ENCODE data around the gene ZG16B. TPM values are rescaled to one million over a fixed set of nuclear protein-coding genes. Genes with fewer than 3 reads are reported as not detected.

The ZG16B gene
- total and polyA plus RNA-seq, 2 of the 8 experiments (the other 6 are each of a cell fraction or from before 2014, with no cell fraction given) = 0.11 TPM; not detected in 1

- Histone ChIP-seq H4K8ac (ENCODE audit: extremely low read depth, insufficient read depth, low read length) (no peak overlapping the region), H3K79me2 (ENCODE audit: control insufficient read depth in 1 of 2, insufficient read depth in 2 of 2, low read length in 2 of 2) (no peaks in the 10 kb centered on the region), H4K91ac (replicated peaks; ENCODE audit: insufficient read length, low read length) (no peak overlapping the region), H3K4me1 (replicated peaks in 1 of 4; ENCODE audit: control insufficient read depth in 3 of 4, insufficient read depth in 4 of 4, low read length in 3 of 4) (no peaks in the 10 kb centered on the region; a peak in 1 of 7 replicates), H2BK15ac (ENCODE audit: low read length) (no peak overlapping the region), H2BK120ac (replicated peaks; ENCODE audit: low read depth, low read length) (no peak overlapping the region), H3K23me2 (ENCODE audit: low read depth, low read length) (no peaks in the 10 kb centered on the region; the same call in 1 of the 2 replicates), H3K56ac (replicated peaks; ENCODE audit: insufficient read length, low read depth, low read length) (no peak overlapping the region), H3K27me3 (replicated peaks in 1 of 4; ENCODE audit: control insufficient read depth in 3 of 4, extremely low read depth in 1 of 4, insufficient read depth in 3 of 4, low read length in 3 of 4) (peaks cover 0 to 3% (median 2%) of the 10 kb centered on the region in 4 experiments; a peak in 4 of 7 replicates), H3K9me3 (ENCODE audit: insufficient read depth in 2 of 2, low read depth in 1 of 2, low read length in 1 of 2) (no peaks in the 10 kb centered on the region), H4K20me1 (replicated peaks in 1 of 2; ENCODE audit: control insufficient read depth in 1 of 2, insufficient read depth in 2 of 2, low read length in 2 of 2) (no peaks in the 10 kb centered on the region), H2BK20ac (ENCODE audit: low read length) (no peak overlapping the region), H3K9ac (replicated peaks in 1 of 4; ENCODE audit: extremely low read depth in 1 of 4, low read depth in 3 of 4, low read length in 3 of 4) (no peak overlapping the region), H3K23ac (ENCODE audit: insufficient read length) (no peak overlapping the region), H3K4me2 (ENCODE audit: insufficient read depth in 1 of 2, low read depth in 2 of 2, low read length in 2 of 2) (no peak overlapping the region), H2AFZ (ENCODE audit: low read length) (0 out of 2 replicates have a peak overlapping the region, but pooled peaks have one; percentile 72), H3K36me3 (ENCODE audit: control insufficient read depth in 2 of 4, insufficient read depth in 4 of 4, low read length in 3 of 4) (no peaks in the 10 kb centered on the region), H3K4ac (replicated peaks; ENCODE audit: insufficient read length, low read depth, low read length) (no peak overlapping the region), H3K18ac (ENCODE audit: extremely low read depth, low read length) (no peak overlapping the region), H2BK12ac (ENCODE audit: low read depth, low read length) (no peak overlapping the region), H3K14ac (ENCODE audit: insufficient read length) (no peak overlapping the region), H2BK5ac (ENCODE audit: low read depth, low read length) (no peak overlapping the region), H4K5ac (ENCODE audit: insufficient read length, low read depth, low read length) (no peak overlapping the region), H3K79me1 (ENCODE audit: low read depth, low read length) (no peaks in the 10 kb centered on the region), H3K27ac (ENCODE audit: low read depth, low read length) (no peak overlapping the region), H3K4me3 (ENCODE audit: extremely low read depth in 1 of 4, insufficient read depth in 2 of 4, low read depth in 3 of 4, low read length in 4 of 4) (no peak overlapping the region), H2AK5ac (ENCODE audit: low read depth, low read length) (no peak overlapping the region)
- POLR2A ChIA-PET (ENCODE audit: partially characterized antibody) = interaction anchor here (1.0 kb wide), 1 partner anchor 8 kb away, joined by 3 read pairs; no protein-coding TSS in a partner anchor
- peak in 1 of 2 experiments; percentile 76 for DNase-seq (ENCODE audit: low read depth in 1 of 2, low spot score in 2 of 2)
- CTCF ChIA-PET (ENCODE audit: partially characterized antibody) = interaction anchor here (0.6 to 6.7 kb wide), 10 partner anchors 8 to 52 kb away, joined by 3 to 30 read pairs (median 3); partner anchors contain the start of gene FLYWCH2
- WGBS, 2 experiments (ENCODE audit: extremely low coverage in 1 of 2, insufficient coverage in 1 of 2, insufficient read length in 1 of 2, insufficient replicate concordance in 2 of 2, low coverage in 1 of 2, low lambda C conversion rate in 2 of 2, missing lambda C conversion rate in 1 of 2) = 10% methylated on average over 23 of the region's 25 CpGs; no CpG with 5 or more reads in 1 of the 2 experiments
- FAIRE-seq = no peak
- TF ChIP-seq SP2 (IDR thresholded peaks at IDR 0.05; ENCODE audit: low read length) (no peak), HDAC2 (IDR thresholded peaks at IDR 0.05; ENCODE audit: borderline replicate concordance in 1 of 2, low read depth in 2 of 2, low read length in 2 of 2) (no peak), EP300 (IDR thresholded peaks at IDR 0.05; ENCODE audit: borderline replicate concordance in 1 of 2, low read depth in 2 of 2, low read length in 2 of 2) (no peak), TCF12 (IDR thresholded peaks at IDR 0.05; ENCODE audit: low read depth, low read length) (no peak), SRF (IDR thresholded peaks at IDR 0.05; ENCODE audit: low read depth, low read length) (no peak), SP4 (IDR thresholded peaks at IDR 0.05; ENCODE audit: low read length) (no peak), EZH2 (IDR thresholded peaks at IDR 0.05; ENCODE audit: low read depth, low read length, severe bottlenecking) (no peak), KDM5A (IDR thresholded peaks at IDR 0.05; ENCODE audit: low read length) (no peak), CTCF (IDR thresholded peaks at IDR 0.05; ENCODE audit: control extremely low read depth in 1 of 3, insufficient read depth in 1 of 3, low read depth in 1 of 3, low read length in 3 of 3) (peak; percentile 92 to 98 (median 93)), TEAD4 (IDR thresholded peaks at IDR 0.05; ENCODE audit: low read depth, low read length) (peak; percentile 67; the same call in 1 of the 2 replicates)
Observed at GRCh38 chr16:2874912-2875362, 44.8 kb downstream of the ZG16B start.

Measured in H1 (cell line).